ENCODE results near the gene SYP.

The SYP gene

GRCh38 chrX:49165901-49166881 lies 33.8 kb downstream of the SYP start:
- no peak for TF ChIP-seq POLR2AphosphoS5 (IDR thresholded peaks at IDR 0.05; ENCODE audit: low read depth, low read length)
- TF ChIP-seq SPI1 (IDR thresholded peaks at IDR 0.05; ENCODE audit: low read depth, low read length): no peak
- TF ChIP-seq PAX5 (IDR thresholded peaks at IDR 0.05; ENCODE audit: insufficient read depth, low read length, severe bottlenecking): no peak
- no peak for TF ChIP-seq POU2F2 (IDR thresholded peaks at IDR 0.05; ENCODE audit: low read depth, low read length)
- no peak for TF ChIP-seq POLR2A (IDR thresholded peaks at IDR 0.05; ENCODE audit: low read depth, low read length)
- no peak for TF ChIP-seq TAF1 (IDR thresholded peaks at IDR 0.05; ENCODE audit: low read depth, low read length)
- FAIRE-seq (peak; percentile 61), DNase-seq (ENCODE audit: insufficient read length, low spot score) (no peak)

DNA sequence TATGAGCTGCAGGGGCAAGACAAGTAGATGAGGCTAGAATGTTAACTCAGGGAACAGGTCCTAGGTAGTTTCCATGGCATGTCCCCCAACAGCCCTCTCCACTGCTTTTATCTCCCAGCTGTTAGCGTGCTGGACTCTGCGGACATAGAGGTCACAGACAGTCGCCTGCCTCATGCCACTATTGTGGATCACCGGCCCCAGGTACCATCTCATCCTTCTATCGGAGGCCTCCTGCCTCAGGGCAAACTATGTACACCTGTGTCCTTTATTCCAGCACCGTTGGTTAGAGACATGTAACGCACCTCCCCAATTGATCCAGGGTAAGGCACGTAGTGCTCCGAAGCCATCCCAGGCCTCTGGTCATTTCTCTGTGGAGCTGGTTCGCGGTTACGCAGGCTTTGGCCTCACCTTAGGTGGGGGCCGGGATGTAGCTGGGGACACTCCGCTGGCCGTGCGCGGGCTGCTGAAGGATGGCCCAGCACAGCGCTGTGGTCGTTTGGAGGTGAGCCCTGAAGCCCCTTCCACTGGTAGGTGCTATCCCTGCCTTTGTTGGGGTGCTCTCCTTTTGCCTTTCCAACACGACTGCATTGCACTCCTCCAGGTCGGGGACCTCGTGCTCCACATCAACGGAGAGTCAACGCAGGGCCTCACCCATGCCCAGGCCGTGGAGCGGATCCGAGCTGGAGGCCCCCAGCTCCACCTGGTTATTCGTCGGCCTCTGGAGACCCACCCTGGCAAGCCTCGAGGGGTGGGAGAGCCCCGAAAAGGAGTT lies 35.2 kb downstream of the SYP start:
- DNase-seq (ENCODE audit: insufficient read length, low spot score) (no peak), FAIRE-seq (no peak)
- TF ChIP-seq POU2F2 (IDR thresholded peaks at IDR 0.05; ENCODE audit: low read depth, low read length) (no peak), POLR2A (IDR thresholded peaks at IDR 0.05; ENCODE audit: low read depth, low read length) (no peak)

DNA sequence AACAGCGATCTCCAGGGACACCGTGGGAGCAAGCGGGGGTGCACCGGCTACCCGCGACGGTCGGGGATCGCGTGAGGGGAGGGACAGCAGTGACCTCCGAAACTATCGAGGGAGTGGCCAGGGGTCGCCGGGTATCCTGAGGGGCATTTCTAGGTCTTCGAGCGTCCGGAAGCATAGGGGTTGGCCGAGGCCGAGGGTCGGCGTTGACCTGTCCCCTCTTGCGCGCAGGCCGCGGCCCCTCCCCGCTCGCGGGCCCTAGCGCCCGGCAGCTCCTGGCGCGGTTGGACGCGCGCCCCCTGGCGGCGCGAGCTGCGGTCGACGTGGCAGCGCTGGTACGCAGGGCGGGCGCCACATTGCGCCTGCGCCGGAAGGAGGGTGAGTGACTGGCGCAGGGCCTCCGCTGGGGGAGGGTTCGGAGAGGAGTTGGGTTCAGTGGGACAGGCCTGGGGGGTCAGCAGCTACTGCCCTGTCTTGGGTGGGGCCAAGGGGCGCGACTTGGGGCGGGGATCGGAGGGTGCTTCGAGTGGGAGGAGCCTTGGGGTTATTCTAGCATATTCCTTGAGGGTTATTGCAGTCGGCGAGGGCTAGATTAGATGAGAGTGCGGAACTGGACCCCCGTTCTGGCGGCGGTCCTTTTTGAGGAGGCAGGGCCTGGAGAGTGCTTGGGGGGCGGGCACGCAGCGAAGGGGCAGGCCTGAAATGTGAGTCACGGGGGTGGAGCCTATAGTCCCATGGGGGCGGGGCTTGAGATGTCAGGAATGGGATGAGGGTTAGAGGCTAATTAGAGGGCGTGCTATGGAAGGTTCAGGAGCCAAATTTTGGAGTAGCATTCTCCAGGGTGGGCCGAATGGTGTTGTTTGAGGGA lies 36.2 kb downstream of the SYP start:
- TF ChIP-seq POLR2AphosphoS5 (IDR thresholded peaks at IDR 0.05; ENCODE audit: low read depth, low read length): no peak
- no peak for TF ChIP-seq POLR2A (IDR thresholded peaks at IDR 0.05; ENCODE audit: low read depth, low read length)
- TF ChIP-seq PAX5 (IDR thresholded peaks at IDR 0.05; ENCODE audit: insufficient read depth, low read length, severe bottlenecking): no peak
- TF ChIP-seq POU2F2 (IDR thresholded peaks at IDR 0.05; ENCODE audit: low read depth, low read length): no peak
- TF ChIP-seq SPI1 (IDR thresholded peaks at IDR 0.05; ENCODE audit: low read depth, low read length): no peak
- no peak for TF ChIP-seq TAF1 (IDR thresholded peaks at IDR 0.05; ENCODE audit: low read depth, low read length)
- peak; percentile 70 for DNase-seq (ENCODE audit: insufficient read length, low spot score)
- FAIRE-seq: no peak

DNA sequence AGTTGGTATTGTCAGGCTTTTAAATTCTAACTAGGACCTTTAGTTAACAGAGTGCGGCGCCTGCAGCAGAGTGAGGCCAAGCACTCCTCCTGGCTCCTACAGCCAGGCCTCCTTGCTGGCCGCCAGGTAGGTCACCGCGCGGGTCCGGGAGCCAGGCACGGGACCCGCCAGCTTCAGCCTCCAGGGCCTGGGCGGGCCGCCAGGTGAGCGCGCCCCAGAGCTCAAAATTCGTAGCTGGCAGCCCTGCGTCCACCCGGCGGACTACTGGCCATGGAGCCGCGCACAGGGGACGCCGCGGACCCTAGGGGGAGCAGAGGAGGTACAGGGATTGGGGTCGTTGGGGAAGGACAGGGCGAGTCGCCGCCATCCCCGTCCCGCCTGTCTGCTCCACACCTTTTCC lies 37.4 kb downstream of the SYP start, which contains the start of gene MAGIX:
Gene MAGIX (plus strand): TSS at position 139 of the 400 bp plus-strand sequence. CDS start 132 bp downstream, at position 271.
- no peak for TF ChIP-seq POLR2A (IDR thresholded peaks at IDR 0.05; ENCODE audit: low read depth, low read length)
- TF ChIP-seq PAX5 (IDR thresholded peaks at IDR 0.05; ENCODE audit: insufficient read depth, low read length, severe bottlenecking): no peak
- TF ChIP-seq SPI1 (IDR thresholded peaks at IDR 0.05; ENCODE audit: low read depth, low read length): no peak
- TF ChIP-seq TAF1 (IDR thresholded peaks at IDR 0.05; ENCODE audit: low read depth, low read length): no peak
- TF ChIP-seq POLR2AphosphoS5 (IDR thresholded peaks at IDR 0.05; ENCODE audit: low read depth, low read length): no peak
- TF ChIP-seq POU2F2 (IDR thresholded peaks at IDR 0.05; ENCODE audit: low read depth, low read length): no peak
- no peak for DNase-seq (ENCODE audit: insufficient read length, low spot score)
- FAIRE-seq: no peak

GRCh38 chrX:49161632-49162031 lies 38.4 kb downstream of the SYP start:
- no peak for FAIRE-seq
- DNase-seq (ENCODE audit: insufficient read length, low spot score): no peak
- TF ChIP-seq SPI1 (IDR thresholded peaks at IDR 0.05; ENCODE audit: low read depth, low read length) (no peak), POLR2AphosphoS5 (IDR thresholded peaks at IDR 0.05; ENCODE audit: low read depth, low read length) (no peak), POLR2A (IDR thresholded peaks at IDR 0.05; ENCODE audit: low read depth, low read length) (no peak), PAX5 (IDR thresholded peaks at IDR 0.05; ENCODE audit: insufficient read depth, low read length, severe bottlenecking) (no peak), TAF1 (IDR thresholded peaks at IDR 0.05; ENCODE audit: low read depth, low read length) (no peak), POU2F2 (IDR thresholded peaks at IDR 0.05; ENCODE audit: low read depth, low read length) (no peak)

- no peak for DNase-seq (ENCODE audit: insufficient read length, low spot score)
- no peak for FAIRE-seq
- no peak for TF ChIP-seq PAX5 (IDR thresholded peaks at IDR 0.05; ENCODE audit: insufficient read depth, low read length, severe bottlenecking)
Measured at GRCh38 chrX:49160908-49161307, 39.1 kb downstream of the SYP start.

- no peak for TF ChIP-seq POLR2A (IDR thresholded peaks at IDR 0.05; ENCODE audit: low read depth, low read length)
- no peak for TF ChIP-seq TAF1 (IDR thresholded peaks at IDR 0.05; ENCODE audit: low read depth, low read length)
- no peak for TF ChIP-seq POU2F2 (IDR thresholded peaks at IDR 0.05; ENCODE audit: low read depth, low read length)
- no peak for TF ChIP-seq SPI1 (IDR thresholded peaks at IDR 0.05; ENCODE audit: low read depth, low read length)
- TF ChIP-seq PAX5 (IDR thresholded peaks at IDR 0.05; ENCODE audit: insufficient read depth, low read length, severe bottlenecking): no peak
- no peak for TF ChIP-seq POLR2AphosphoS5 (IDR thresholded peaks at IDR 0.05; ENCODE audit: low read depth, low read length)
- DNase-seq (ENCODE audit: insufficient read length, low spot score) (no peak), FAIRE-seq (peak; percentile 95)
Measured at GRCh38 chrX:49157194-49157593, 42.8 kb downstream of the SYP start.

DNA sequence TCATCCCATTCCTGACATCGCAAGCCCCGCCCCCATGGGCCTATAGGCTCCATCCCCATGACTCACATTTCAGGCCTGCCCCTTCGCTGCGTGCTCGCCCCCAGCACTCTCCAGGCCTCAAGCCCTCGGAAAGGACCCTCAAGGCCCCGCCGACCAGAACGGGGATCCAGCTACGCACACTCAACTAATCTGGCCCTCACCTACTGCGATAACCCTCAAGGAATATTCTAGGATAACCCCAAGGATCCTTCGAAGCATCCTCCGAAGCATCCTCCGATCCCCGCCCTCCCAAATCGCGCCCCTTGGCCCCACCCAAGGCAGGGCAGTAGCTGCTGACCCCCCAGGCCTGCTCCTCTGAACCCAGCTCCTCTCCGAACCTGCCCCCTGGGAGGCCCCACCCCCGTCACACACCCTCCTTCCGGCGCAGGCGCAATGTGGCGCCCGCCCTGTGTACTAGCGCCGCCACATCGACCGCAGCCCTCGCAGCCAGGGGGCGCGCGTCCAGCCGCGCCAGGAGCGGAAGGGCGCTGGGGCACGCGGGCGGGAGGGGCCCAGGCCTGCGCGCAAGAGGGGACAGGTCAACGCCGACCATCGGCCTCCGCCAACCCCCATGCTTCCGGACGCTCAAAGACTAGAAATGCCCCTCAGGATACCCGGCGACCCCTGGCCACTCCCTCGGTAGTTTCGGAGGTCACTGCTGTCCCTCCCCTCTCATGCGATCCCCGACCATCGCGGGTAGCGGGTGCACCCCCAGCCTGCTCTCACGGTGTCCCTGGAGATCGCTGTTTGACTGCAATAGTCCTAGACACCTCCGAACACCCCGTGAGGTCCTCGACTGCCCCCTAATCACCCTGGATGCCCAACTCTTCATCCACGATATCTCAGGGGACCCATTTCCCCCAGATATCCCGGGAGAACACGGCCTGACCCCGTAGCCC lies 43.8 kb downstream of the SYP start:
- no peak for FAIRE-seq
- TF ChIP-seq PAX5 (IDR thresholded peaks at IDR 0.05; ENCODE audit: insufficient read depth, low read length, severe bottlenecking): no peak
- no peak for TF ChIP-seq POU2F2 (IDR thresholded peaks at IDR 0.05; ENCODE audit: low read depth, low read length)
- TF ChIP-seq TAF1 (IDR thresholded peaks at IDR 0.05; ENCODE audit: low read depth, low read length): no peak
- TF ChIP-seq SPI1 (IDR thresholded peaks at IDR 0.05; ENCODE audit: low read depth, low read length): no peak
- no peak for TF ChIP-seq POLR2A (IDR thresholded peaks at IDR 0.05; ENCODE audit: low read depth, low read length)
- no peak for TF ChIP-seq POLR2AphosphoS5 (IDR thresholded peaks at IDR 0.05; ENCODE audit: low read depth, low read length)
- DNase-seq (ENCODE audit: insufficient read length, low spot score): peak; percentile 70
